Ammon's horn (tissue), 1 donor: ENCODE results near the gene XRCC5.
A peak's percentile ranks its signal among the peaks of the same experiment; 100 is the strongest.
"Not testable (repeated sequence)": the region's sequence is repeated elsewhere in the genome, so short reads cannot be mapped to it uniquely, and the experiment has no call there.

ENCODE experiments used
- DNase-seq: peaks from one replicate; pipeline ENCODE4 v3.0.0-alpha.2; 2016; ENCODE audit warnings: low spot score

XRCC5 gene

GRCh38 chr2:216201692-216202306 lies 92.7 kb downstream of the XRCC5 start:
- DNase-seq = no peak

GRCh38 chr2:216202626-216203250 lies 93.6 kb downstream of the XRCC5 start:
- DNase-seq = no peak

- DNase-seq = peak; percentile 21
Observed at GRCh38 chr2:216205486-216205885, 96.3 kb downstream of the XRCC5 start.

- no peak for DNase-seq
Observed at GRCh38 chr2:216206041-216206703, 97.0 kb downstream of the XRCC5 start.

GRCh38 chr2:216206821-216207220 lies 97.7 kb downstream of the XRCC5 start:
- DNase-seq = no peak

DNA sequence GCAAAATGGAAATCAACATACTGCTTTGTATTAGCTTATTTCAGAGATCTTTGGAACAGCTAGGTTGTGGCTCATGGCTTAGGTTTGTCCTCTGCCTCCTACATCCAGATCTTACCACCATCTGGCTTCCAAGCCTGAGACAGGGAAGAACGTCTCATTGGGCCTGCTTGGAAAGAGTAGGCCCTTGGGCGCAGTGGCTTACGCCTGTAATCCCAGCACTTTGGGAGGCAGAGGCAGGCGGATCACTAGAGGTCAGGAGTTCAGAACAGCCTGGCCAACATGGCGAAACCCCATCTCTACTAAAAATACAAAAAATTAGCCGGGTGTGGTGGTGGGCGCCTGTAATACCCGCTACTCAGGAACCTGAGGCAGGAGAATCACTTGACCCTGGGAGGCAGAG lies 99.5 kb downstream of the XRCC5 start:
- DNase-seq = not testable (repeated sequence)

GRCh38 chr2:216210701-216211540 lies 101.8 kb downstream of the XRCC5 start:
- DNase-seq = peak; percentile 11

- DNase-seq = no peak
Observed at GRCh38 chr2:216211614-216212145, 102.5 kb downstream of the XRCC5 start.

GRCh38 chr2:216214768-216215167 lies 105.6 kb downstream of the XRCC5 start:
- DNase-seq = no peak

DNA sequence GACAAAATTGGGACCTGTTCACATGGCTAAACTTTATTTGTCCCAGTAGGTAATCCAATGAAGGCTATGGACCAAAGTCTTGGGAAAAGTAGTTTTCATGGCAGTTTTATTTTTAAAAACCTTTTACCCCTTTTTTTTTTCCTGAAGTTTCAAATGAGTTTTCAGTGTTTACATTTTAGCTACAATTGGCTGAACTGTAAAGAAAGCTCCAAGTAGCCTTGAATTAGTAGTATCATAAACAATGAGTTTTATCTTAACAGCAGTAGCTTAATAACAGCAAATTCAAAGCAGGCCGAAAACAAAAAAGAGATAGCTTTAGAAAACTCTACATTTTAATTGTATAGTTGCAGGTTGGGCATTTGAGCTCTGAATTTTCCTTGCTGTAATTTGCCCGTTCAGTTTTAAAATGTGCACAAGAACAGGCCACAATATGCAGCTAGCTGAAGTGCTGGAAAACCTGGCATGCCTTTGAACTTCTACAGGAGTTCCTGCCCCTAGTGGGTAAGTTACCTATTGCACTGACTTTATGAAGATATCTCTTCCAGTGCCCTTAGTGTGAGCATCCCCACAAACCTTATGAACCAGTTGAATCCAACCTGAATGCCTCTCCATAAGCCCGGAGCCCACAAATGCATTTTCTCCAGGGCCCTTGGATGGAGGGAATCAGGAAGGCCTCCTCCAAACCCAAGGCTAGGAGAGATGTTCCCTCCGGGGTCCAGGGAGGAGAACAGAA lies 106.7 kb downstream of the XRCC5 start:
- DNase-seq = no peak

- no peak for DNase-seq
Observed at GRCh38 chr2:216216951-216217903, 108.1 kb downstream of the XRCC5 start.

DNA sequence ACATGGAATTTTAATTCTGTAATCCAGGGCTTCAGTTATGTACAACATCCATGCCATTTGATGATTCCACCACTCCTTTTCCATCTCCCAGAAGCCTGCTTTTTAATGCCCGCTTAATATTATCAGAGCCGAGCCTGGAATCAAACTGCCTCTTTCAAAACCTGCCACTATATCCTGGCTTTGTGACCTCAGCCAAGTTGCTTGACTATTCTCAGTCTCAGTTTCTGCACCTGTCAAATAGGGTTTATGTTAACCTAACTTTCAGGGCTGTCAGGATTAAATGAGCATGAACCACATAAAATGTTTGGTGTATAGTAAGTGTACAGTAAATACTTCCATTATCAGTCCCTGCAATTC lies 108.7 kb downstream of the XRCC5 start:
- no peak for DNase-seq

DNA sequence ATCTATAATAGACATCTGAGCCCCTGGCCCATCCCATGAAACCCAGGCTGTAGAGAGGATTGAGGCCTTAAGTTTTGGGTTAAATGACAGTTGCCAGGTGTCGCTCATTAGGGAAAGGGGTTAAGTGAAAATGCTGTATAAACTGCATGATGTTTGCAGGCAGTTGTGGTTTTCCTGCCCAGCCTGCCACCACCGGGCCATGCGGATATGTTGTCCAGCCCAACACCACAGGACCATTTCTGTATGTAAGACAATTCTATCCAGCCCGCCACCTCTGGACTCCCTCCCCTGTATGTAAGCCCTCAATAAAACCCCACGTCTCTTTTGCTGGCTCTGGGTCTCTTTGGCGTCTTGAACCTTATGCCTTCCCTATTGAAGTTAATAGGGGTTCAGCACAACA lies 110.7 kb downstream of the XRCC5 start:
- no peak for DNase-seq

GRCh38 chr2:216220976-216221375 lies 111.8 kb downstream of the XRCC5 start:
- DNase-seq = no peak

DNA sequence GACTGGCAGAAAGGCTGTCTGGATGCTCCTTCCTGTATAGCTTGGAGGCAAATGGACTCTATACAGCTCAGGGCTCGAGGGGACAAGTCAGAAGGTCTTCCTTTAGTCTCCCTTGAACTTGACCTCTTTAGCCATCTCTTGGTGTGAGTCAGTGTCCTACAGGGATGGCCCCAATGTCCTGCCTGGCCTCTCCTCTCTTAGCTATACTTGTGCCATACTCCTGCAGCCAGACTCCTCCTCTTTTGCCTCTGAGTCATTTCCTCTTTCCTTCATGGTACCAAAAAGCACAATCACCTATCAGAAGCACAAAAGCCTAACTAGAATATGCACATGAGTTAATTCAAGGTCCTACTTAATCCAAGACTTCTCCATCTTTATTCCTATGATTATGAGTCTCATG lies 112.7 kb downstream of the XRCC5 start:
- no peak for DNase-seq

DNA sequence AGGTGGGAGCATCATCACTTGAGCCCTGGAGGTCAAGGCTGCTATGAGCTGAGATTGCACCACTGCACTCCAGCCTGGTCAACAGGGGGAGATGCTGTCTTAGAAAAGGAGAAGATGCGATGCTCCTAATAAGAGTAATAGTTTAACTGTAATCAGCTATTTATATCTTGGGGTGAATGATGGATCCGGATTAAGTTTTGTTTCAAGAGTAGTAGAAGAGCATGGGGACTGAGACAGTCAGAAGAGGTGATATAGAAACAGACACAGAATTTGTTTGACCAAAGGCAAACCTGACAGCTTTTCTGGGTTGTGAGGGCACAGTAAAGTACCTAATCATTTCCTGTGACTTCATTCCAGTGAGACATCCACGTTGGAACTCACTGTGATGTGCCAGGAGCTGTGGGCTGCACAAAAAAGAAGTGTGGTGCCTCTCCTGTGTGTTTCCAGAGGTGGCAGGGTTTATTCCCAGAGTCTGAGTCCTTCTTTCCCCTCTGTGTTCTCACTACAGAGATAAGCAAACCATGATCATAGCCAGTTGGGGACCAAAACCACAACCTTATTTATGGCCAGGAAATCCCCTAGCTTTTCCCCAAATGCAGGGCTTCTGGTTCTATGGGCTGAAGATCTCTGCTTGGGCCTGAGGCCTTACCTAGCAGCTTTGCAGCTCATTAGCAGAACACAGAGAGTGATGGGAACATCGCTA lies 113.7 kb downstream of the XRCC5 start:
- no peak for DNase-seq

- no peak for DNase-seq
Observed at GRCh38 chr2:216224388-216224787, 115.2 kb downstream of the XRCC5 start.

- no peak for DNase-seq
Observed at GRCh38 chr2:216229277-216229914, 120.2 kb downstream of the XRCC5 start.

DNA sequence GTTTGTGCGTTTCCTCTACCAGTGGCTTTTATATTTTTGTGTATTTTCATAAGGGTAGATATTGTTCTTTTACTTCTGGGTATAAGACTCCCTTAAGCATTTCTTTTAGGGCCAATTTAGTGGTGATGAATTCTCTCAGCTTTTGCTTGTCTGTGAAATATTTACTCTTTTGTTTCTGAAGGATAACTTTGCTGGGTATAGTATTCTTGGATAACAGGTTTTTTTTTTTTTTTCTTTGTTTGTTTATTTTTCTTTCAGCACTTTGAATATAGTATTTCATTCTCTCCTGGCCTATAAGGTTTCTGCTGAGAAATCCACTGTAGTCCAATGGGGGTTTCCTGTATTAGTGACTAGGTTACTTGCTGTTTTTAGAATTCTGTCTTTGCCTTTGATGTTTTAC lies 122.7 kb downstream of the XRCC5 start:
- no peak for DNase-seq
